Aortic smooth muscle cell (primary cell): Measurements from ENCODE around the gene PCGF1. TPM values are rescaled to one million over a fixed set of nuclear protein-coding genes. Genes with fewer than 3 reads are reported as not detected.

Source experiments
- total RNA-seq: library from RNA; depleted of rRNA; stranded (reverse); fragments of >200 nt; gene quantifications from 2 replicates; pipeline ENCODE4 v1.2.3, GENCODE V29; 2014

PCGF1 gene
- 27.6 and 31.1 TPM in 2 replicates for total RNA-seq

GRCh38 chr2:74507145-74507925 lies at the start of gene PCGF1:
TSS of gene PCGF1 (minus strand) at chr2:74507695. CDS start at chr2:74507668, 27 bp downstream.

GRCh38 chr2:74553892-74554819 lies 46.7 kb upstream of the PCGF1 start, which contains the start of the genes DOK1 and LOXL3:
TSS of gene DOK1 (plus strand) at chr2:74554720. CDS start at chr2:74554755, 35 bp downstream.
TSS of gene LOXL3 (minus strand) at chr2:74553942. CDS start at chr2:74552634, 1,308 bp downstream.

GRCh38 chr2:74529357-74530238 lies 22.1 kb upstream of the PCGF1 start, which contains the start of the genes AUP1 and HTRA2:
TSS of gene AUP1 (minus strand) at chr2:74529706. CDS start at chr2:74529629, 77 bp downstream.
TSS of gene HTRA2 (plus strand) at chr2:74529933. CDS start at chr2:74530007, 74 bp downstream.

GRCh38 chr2:74525717-74526648 lies 18.5 kb upstream of the PCGF1 start, which contains the start of gene DQX1:
TSS of gene DQX1 (minus strand) at chr2:74526231. CDS start at chr2:74525729, 502 bp downstream.

GRCh38 chr2:74514368-74515270 lies 7.1 kb upstream of the PCGF1 start, which contains the start of gene TLX2:
TSS of gene TLX2 (plus strand) at chr2:74514450. CDS start at chr2:74514807, 357 bp downstream.

DNA sequence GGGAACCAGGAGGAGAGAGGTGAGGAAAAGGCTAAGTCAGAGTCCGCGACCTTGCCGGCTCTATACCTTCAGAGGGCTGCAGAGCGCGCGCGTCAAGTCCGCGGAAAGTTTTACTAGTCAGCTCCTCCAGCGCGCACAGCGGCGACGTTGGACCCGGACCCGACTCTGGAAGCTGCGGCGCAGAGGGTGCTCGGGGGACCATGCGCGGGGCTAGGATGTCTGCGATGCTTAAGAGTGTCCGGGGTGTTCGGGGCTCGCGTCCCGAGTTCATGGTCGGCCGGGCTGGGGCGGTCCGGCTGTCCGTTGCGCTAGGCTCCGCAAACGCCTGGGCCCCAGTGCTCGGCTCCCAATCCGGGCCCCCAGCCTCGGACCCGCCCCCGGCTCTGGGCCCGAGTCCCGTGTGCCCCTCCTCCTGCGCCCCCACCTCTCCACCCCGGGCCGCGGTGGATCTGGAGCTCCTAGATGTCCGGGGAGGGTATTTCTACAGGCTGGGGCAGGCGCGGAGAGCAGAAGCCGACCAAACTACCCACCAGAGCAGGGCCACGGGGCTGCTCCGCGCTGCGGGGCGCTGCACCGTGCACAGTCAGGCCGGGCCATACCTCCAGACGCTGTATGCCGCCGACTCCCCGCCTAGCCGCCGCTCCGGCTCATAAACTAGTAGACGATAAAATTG lies 8.1 kb downstream of the PCGF1 start, which contains the start of gene LBX2:
Gene LBX2, minus strand, starts transcription at position 337 of the 673 bp plus-strand sequence. Its CDS starts 66 bp downstream, at position 271.

DNA sequence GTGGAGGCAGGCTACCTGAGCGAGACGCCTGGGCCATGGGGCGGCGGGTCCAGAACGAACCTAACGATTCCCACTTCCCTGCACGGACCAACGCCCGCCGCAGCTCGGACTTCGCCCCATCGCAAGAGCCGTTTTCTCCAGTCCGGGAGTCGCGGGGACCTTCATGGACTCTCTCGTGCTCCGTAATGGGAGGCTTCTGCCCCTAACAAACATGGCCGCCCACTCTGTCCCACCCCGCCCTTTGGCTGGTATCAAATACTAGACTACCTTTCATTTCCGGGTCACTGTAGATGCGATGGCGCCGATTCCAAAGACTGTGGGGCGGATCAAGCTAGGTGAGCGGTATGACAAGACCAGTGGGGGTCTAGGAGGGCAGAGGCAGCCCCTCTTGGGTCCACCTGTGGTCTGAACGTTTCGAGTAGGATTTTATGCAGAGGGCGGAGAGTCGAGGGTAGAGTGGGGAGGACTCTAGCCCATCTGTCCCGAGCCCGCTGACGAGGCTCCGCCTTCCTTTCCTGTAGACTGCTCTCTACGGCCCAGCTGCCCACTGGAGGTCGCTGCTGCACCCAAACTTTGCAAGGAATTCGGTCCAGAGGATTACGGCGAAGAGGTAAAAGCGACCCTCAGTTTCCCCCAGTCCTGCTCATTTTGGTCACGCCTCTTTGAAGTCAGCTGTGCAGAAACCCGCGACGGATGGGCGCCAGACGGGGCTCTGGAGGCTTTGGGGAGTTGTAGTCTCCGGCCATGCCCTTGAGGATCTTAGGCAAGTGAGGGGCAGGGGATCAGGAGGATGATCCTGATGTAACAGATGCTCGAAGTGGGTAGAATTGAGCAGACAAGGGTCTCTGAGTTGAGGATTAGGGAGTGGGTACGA lies 24.5 kb downstream of the PCGF1 start, which contains the start of the genes CCDC142 and TTC31:
Gene CCDC142, minus strand, starts transcription at position 198 of the 874 bp plus-strand sequence. Its CDS starts 161 bp downstream, at position 37.
Gene TTC31, plus strand, starts transcription at position 281 of the 874 bp plus-strand sequence. Its CDS starts 15 bp downstream, at position 296.

GRCh38 chr2:74472086-74472944 lies 35.2 kb downstream of the PCGF1 start, which contains the start of gene MRPL53:
TSS of gene MRPL53 (minus strand) at chr2:74472680. CDS start at chr2:74472660, 20 bp downstream.

GRCh38 chr2:74458132-74458937 lies 49.2 kb downstream of the PCGF1 start, which contains the start of gene WBP1:
TSS of gene WBP1 (plus strand) at chr2:74458438. CDS start at chr2:74458603, 165 bp downstream.

Other genes with a start within 250 kb of the PCGF1 start
- gene SLC4A5, start 164.3 kb downstream of the PCGF1 start, total RNA-seq, result under 0.01 and 0.31 TPM in 2 replicates
- gene DCTN1, start 127.4 kb downstream of the PCGF1 start, total RNA-seq, result 185 TPM in 2 replicates
- 0.87 and 1.1 TPM in 2 replicates for gene C2orf81, start 86.1 kb downstream of the PCGF1 start, total RNA-seq
- 24.7 and 32.9 TPM in 2 replicates for gene WDR54, start 86.0 kb downstream of the PCGF1 start, total RNA-seq
- 14.3 and 15.8 TPM in 2 replicates for gene RTKN, start 65.8 kb downstream of the PCGF1 start, total RNA-seq
- gene INO80B, start 52.6 kb downstream of the PCGF1 start, total RNA-seq, result 14.3 and 15.0 TPM in 2 replicates
- 45.6 and 57.9 TPM in 2 replicates for gene WBP1, start 49.3 kb downstream of the PCGF1 start, total RNA-seq
- 44.3 and 53.5 TPM in 2 replicates for gene MOGS, start 42.3 kb downstream of the PCGF1 start, total RNA-seq
- gene MRPL53, start 35.0 kb downstream of the PCGF1 start, total RNA-seq, result 31.5 and 42.1 TPM in 2 replicates
- 15.9 and 24.3 TPM in 2 replicates for gene CCDC142, start 24.7 kb downstream of the PCGF1 start, total RNA-seq
- gene TTC31, start 24.6 kb downstream of the PCGF1 start, total RNA-seq, result 9.4 and 11.5 TPM in 2 replicates
- 1.6 and 2.2 TPM in 2 replicates for gene LBX2, start 8.1 kb downstream of the PCGF1 start, total RNA-seq
- 0.06 TPM in 1 of 2 replicates, not detected in the other for gene TLX2, start 6.8 kb upstream of the PCGF1 start, total RNA-seq
- gene DQX1, start 18.5 kb upstream of the PCGF1 start, total RNA-seq, result 0.12 TPM in 1 of 2 replicates, not detected in the other
- 68.1 and 85.1 TPM in 2 replicates for gene AUP1, start 22.0 kb upstream of the PCGF1 start, total RNA-seq
- gene HTRA2, start 22.2 kb upstream of the PCGF1 start, total RNA-seq, result 38.1 and 51.3 TPM in 2 replicates
- 66.2 and 155 TPM in 2 replicates for gene LOXL3, start 46.2 kb upstream of the PCGF1 start, total RNA-seq
- gene DOK1, start 47.0 kb upstream of the PCGF1 start, total RNA-seq, result 43.4 and 115 TPM in 2 replicates
- 0.06 and 0.26 TPM in 2 replicates for gene M1AP, start 140.6 kb upstream of the PCGF1 start, total RNA-seq
- 6.5 and 7.5 TPM in 2 replicates for gene SEMA4F, start 146.6 kb upstream of the PCGF1 start, total RNA-seq